DMS53 treated with DMSO at 0.1 percent for 48 hours (cell line): ENCODE results near the gene MMEL1.

Source experiments
- DNase-seq: peaks from one replicate; lab custom pipeline; 2025; ENCODE audit not compliant: unreplicated experiment; lab: John Stamatoyannopoulos, UW

The MMEL1 gene

DNA sequence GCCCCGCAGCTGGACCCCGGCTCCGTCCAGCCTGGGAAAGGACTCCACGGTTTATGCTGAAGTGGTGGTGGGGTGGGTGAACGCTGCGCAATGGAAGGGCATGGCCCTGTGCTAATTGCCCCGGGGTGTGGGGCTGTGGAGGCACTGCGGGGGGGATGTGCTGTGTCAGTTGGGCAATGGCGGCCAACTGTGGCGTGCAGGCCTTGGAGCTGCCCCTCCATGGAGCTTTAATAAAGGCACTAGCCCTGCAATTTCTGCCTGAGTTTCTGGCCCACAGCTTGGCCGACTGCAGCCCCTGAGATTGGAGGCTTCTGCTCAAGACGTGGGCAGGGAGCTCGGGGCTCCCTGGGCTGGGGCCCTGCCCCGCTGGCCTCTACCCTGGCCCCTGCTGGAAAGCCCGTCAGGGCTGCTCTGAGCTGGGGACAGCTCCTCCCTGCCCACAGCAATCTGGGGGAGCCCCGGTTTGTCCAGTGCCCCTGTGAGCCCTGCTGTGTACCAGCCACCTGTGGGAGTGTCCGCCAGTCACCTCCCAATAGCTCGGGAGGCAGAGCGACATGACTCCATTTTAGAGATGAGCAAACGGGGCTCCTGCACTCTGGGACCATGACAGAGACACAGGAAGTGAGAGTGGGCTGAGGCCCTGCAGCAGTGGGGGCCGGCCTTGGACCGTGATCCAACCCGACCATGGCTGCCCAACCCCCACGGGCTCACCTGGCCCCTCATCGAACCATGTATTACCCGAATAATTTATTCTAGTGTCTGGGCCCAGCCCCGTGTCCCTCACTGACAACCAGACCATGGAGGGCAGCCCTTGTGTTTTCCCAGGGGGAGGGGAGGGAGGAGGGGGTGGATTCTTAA lies 85.4 kb downstream of the MMEL1 start:
- peak; percentile 31 for DNase-seq

DNA sequence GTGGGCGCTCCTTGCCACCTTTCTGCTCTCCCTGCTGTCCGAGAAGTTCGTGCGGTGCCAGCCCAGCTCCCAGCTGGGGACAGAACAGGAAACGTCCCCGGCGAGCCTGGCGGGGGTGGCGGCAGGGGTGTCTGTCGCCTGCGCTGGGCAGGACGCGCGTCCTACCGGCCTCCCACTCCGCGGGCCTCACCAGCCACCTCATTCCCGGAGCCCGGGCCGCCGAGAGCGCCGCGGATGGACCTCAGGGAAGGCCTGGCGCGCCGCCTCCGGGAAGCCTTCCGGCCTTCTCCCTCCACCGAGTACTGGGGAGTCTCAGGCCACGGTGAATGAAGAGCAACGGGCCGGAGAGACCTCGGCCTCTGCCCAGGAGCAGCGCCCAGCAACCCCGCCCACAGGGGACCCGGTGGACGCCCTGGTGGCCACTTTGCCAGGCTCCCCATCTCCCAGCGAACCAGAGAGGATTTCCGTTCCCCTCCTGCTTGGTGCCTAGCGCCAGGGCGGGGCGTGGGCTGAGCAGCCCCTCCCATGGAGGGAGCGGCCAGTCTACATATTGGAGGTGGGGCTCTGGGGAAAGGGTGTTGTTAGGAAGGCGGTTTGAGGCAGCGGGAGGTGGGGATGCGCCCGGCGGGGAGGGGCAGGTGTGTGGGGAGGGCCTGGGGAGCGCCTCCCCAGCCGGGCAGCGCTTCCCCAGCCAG lies 86.2 kb downstream of the MMEL1 start:
- DNase-seq = peak; percentile 81

DNA sequence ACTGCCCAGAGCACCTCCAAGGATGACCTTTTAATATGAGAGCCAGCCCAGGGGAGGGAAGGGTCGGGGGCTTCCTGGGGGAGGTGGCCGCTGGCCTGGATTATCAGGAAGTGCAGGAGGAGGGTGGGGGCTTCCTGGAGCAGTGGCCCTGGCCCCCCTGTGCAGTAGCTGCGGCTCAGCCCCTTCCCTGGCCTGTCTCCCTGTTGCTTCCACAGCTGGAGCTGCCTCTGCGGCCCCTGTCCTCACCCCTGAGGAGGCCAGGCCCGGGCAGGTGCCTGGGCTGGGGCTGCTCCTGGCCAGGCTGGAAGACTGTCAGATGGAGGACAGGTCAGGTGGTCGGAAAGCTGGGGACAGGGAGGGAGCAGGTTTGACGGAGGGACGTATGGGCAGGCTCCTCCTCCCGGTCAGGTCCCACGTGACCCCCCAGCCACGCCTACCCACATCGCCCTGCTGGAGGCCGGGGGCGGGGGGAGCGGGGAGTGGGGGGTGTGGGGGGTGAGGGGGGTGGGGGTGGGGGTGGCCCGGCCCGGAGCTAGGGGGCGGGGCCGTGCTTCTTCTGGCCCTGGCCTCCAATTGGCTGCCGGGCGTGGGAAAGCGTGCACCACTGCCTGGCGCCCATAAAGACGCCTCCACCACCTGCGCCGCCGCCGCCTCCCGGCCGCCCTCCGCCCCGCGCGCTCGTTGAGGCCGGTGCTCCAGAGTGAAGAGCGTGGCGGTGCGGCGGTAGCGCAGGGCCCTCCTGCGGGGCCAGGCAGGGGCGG lies 86.9 kb downstream of the MMEL1 start:
- DNase-seq = peak; percentile 89

DNA sequence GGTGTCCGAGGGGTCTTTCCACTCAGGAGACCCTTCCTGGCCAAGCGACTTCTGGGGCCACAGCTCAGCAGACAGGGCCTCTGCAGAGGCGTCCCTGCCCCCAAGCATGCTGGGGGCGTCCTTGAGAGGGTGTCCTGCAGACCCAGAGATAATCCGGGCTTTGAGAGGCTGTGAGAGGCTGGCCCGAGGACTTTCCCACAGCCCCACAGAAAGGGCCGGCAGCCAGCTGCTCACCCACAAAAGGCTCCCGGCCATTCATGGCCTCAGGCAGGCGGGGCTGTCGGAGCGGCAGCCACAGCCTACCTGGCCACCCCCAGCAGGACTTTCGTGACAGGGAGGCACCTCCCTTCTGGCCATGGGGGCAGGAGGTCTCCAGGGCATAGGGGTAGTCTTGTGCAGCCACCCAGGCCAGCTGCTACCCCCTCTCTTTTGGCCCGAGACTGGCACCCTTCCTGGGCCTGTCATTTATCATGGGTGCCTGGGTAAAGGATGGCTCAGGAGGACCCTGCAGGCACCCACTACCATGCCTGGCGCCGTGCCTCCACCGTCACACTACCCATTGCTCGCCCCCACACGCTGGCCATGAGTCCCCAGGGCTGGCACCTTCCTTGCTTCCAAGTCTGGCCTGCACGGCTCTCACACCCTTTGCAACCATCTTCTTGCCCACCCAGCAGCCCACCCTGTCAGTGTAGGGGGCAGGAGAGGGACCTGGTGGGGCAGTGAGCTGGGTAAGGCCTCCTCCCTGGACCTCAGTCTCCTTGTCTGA lies 87.8 kb downstream of the MMEL1 start:
- DNase-seq = no peak

DNA sequence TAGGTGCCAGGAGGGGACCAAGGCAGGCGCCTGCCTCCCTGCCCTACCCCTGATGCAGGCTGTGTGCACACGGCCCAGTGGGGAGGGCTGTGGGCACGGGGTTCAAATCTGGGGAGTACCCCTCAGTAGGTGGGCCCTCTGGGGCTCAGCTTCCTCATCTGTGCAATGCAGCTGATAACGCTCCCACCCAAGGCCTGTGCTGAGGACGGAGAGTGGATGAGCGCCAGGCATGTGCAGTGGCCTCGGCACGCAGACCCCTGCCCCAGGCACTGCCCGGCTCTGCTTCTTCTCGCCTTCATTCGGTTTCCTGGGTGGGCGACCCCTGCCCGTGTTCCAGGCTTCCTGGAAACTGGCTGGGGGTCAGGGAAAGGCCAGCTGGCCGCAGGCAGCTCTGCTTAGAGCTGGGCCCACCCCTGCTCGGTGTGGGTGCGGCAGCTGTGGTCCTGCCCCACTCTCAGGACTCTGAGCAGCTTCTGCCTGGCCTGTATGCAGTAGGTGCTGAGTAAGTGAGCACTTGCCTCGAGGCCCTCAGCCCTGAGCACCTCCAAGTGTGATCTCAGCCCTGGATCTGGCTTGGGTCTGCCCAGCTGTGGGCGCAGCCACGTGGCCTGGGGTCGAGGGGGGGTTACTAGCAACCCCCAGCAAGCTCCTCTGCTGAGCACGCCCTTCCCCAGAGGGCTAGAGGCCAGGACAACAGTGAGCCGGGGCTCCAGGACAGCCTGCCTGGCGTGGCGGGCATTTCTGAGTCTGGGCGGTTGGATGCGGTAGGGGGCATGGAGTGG lies 88.5 kb downstream of the MMEL1 start:
- DNase-seq = no peak

DNA sequence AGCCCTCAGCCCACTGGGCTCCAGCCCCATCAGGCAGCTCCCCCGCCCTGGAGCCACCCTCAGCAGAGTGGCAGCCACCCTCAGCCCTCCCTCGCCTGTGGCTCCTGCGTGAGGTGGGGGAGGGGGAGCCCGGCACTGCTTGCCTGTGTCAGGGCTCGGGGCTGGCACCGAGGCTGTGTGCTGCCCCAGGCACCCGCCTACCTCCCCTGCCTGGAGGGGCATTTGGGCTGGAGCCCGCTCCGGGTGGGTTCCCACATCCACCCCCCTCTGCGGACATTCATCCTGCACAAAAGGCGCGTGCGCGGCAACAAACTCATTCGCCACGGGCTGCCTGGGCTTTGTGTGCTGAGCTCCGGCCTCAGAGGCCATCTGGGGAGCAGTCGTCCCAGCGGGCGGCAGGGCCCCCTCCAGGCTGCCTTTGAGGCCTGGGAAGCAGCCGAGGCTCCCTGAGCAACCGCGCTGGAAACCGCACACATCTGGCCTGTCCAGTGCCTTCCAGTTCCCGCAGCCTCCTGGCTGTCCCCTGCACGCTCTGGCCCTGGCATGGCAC lies 89.2 kb downstream of the MMEL1 start:
- DNase-seq = no peak

DNA sequence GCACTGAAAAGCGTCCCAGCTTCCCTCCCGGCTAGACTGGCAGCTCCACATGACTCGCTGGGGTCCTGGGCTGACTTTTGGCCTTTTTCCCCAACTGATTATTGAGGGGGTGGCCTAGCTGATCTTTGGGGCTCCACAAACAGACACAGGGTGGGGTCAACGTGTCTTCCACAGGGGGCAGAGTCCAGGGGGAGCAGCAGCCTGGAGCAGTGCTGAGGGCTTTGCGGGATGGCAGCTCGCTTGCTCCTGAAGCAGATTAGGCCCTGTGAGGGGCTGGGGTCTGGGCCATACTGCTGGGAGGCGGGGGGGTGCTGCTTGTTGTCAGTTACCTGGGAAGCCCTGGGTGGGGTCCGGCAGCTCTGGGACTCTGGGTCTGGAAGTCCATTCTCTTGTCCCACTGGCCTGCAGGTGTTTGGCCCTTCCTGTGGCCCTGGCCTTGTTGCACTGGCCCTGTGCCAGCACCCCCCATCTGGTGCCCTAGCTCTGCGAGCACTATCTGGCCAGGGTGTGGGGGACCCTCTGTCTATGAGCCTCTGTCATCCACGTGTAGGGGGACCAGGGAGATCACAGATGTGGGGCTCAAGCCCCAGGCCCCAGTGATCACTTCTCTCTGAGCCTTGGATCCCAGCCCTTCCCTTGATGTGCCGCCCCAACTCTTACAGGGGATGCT lies 90.4 kb downstream of the MMEL1 start:
- no peak for DNase-seq

DNA sequence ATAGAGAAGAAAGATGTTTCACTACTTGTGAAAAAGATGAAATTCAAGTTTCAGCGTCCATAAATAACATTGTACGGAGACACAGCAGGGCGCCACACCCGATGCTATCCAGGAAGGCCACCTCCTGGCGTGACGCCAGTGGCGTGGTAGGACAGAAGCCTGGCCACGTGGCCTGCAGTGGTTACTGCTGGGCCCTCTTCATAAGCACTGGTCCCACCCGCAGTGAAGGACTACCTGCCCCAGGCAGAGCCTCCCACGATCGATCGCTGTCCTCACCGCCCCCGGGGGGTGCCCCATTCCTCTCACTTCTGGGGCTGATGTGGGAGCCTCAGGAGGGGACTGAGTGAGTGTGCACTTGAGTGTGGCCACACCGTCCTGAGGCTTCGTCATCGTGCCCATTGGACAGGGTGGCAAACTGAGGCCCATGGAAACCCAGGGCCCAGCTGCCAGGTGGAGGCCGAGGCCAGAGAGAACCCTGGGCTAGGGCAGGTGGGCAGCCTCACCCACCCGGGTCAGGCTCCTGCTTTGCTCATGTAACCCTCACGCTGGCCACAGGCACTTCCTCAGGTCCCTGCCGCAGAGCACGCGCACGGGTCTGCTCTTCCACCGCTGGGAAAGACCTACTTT lies 91.1 kb downstream of the MMEL1 start:
- DNase-seq = no peak

DNA sequence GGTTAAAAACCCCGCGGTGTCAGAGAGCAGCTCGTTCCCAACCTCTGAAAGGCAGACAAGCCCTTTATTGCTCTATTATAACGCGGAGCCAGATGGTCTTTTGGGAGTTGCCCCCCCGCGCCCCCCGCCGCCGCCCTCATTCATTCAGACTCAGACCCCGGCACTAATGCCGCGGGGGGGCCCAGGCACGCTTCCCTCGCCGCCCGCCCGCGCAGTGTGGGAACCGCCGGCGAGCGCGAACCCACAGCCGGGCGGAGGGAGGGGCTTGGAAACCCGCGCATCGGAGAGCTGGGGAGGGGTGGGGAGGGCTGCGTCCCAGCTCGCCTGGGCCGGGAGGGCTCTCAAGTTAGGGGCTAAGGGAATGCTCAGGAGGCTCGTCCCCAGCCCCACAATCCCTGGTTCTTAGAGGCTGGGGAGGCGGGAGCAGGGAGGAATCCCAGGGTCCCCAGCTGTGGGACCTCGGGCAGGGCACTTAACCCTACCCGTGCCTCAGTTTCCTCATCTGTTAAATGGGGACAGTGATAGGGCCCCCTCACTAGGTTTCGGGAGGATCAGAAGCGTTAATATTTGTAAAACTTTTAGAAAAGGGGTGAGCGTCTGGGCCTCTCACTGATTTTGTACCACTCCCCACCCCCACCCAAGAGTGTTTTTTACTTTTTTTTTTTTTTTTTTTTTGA lies 91.9 kb downstream of the MMEL1 start:
- no peak for DNase-seq
